ENCODE data around the gene KRTAP23-1. TPM values are rescaled to one million over a fixed set of nuclear protein-coding genes. Genes with fewer than 3 reads are reported as not detected.

Gene KRTAP23-1
- total RNA-seq, 2 experiments from 2014 or later: not detected

GRCh38 chr21:30337276-30337744 lies 11.1 kb downstream of the KRTAP23-1 start, which contains the start of gene KRTAP27-1:
TSS of gene KRTAP27-1 (minus strand) at chr21:30337694. CDS start at chr21:30337668, 26 bp downstream.
- no peak for ATAC-seq
- no peaks in the 10 kb centered on the region for H3K9me3 Mint-ChIP-seq (ENCODE audit: low read depth)
- CTCF ChIA-PET: no interaction called here
- no peak within 1 kb of the TSS for H3K27ac Mint-ChIP-seq
- no peak within 1 kb of the TSS for H3K4me3 Mint-ChIP-seq
- no peaks in the 10 kb centered on the region for H3K4me1 Mint-ChIP-seq
- no peaks in the 10 kb centered on the region for H3K36me3 Mint-ChIP-seq
- H3K27me3 Mint-ChIP-seq: no peaks in the 10 kb centered on the region
- DNase-seq: no peak

GRCh38 chr21:30336596-30336995 lies 11.8 kb downstream of the KRTAP23-1 start:
- CTCF ChIA-PET: no interaction called here

DNA sequence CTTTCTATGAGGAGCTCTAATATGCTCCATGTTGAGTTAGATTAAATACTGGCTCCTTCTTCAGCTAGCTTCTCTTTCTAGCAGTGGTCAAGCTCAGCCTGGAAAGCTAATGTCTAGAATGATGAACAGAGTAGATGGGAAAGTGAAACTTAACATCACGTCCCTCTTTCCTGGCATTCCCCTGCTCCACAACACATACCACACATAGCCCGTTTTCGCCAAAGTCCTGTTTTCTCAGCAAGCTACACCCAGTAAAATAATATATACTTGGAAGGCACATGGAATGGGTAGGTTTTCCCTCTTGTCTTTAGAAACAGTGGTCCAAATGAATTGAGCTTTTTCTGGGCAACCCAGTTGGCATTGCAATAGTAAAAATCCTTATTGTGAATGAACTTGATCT lies 14.7 kb downstream of the KRTAP23-1 start:
- H3K4me1 Mint-ChIP-seq: no peaks in the 10 kb centered on the region
- H3K36me3 Mint-ChIP-seq: no peaks in the 10 kb centered on the region
- CTCF ChIA-PET: no interaction called here
- DNase-seq: no peak
- H3K27me3 Mint-ChIP-seq: no peaks in the 10 kb centered on the region
- H3K4me3 Mint-ChIP-seq: no peak overlapping the region
- no peak for ATAC-seq
- no peaks in the 10 kb centered on the region for H3K9me3 Mint-ChIP-seq (ENCODE audit: low read depth)
- no peak overlapping the region for H3K27ac Mint-ChIP-seq

More at GRCh38 chr21:30336596-30336995, 11.8 kb downstream of the KRTAP23-1 start:
- Mint-ChIP-seq H3K4me1 (no peaks in the 10 kb centered on the region), H3K27me3 (no peaks in the 10 kb centered on the region), H3K36me3 (no peaks in the 10 kb centered on the region), H3K4me3 (no peak overlapping the region), H3K27ac (no peak overlapping the region), H3K9me3 (ENCODE audit: low read depth) (no peaks in the 10 kb centered on the region)
- ATAC-seq: no peak
- DNase-seq: no peak

DNA sequence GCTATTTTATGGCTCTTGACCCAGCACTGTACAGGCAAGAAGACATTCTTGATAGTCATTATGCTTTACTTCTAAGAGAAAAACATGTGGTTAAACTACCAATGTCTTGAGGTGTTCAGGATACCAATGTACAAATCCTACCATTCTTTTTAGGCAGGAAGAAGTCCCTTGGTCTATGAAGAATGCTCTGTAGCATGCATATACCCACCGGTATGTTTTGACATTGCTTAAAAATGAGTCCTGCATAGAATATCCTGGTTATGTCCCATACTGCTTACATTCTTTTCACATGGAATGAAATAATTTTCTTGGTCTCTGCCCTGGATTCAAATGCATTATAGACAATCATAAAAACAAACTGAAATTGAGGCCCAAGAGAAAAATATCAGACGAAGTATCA lies 15.7 kb downstream of the KRTAP23-1 start:
- no peak for ATAC-seq
- CTCF ChIA-PET: no interaction called here
- Mint-ChIP-seq H3K36me3 (no peaks in the 10 kb centered on the region), H3K9me3 (ENCODE audit: low read depth) (no peaks in the 10 kb centered on the region), H3K4me3 (no peak overlapping the region), H3K4me1 (no peaks in the 10 kb centered on the region), H3K27me3 (no peaks in the 10 kb centered on the region), H3K27ac (no peak overlapping the region)
- no peak for DNase-seq

DNA sequence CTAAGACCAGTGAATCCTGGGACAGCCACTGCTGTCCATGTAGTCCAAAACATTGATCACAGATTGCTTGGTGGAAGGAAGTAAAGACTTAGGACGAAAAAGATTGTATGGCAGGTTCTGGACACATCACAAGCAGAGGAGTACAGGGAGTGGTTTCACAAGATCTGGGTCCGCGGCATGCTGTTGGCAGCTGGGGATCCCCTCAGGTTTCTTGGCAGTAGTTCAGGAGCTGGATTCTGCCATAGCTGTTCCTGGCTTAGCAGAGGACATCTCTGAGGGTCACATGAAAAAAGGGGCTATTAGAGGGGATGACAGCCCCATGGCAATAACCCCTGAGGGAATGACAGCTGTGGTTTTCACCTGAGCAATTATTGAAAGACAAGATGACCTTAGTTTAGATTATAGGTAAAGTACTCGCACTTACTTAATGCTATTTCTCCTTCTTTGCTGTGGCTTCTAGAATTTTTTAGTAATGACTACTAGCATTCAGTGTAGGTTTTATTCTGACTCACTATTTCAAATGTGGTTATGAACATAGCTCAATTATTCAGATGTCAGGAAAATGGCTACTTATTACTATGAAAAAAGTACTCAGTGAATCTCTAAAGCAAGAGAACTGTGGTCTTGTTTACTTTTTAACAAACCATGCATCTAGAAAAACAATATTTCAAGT lies 19.1 kb downstream of the KRTAP23-1 start:
- DNase-seq (no peak), ATAC-seq (no peak)
- no peaks in the 10 kb centered on the region for H3K36me3 Mint-ChIP-seq
- no peaks in the 10 kb centered on the region for H3K9me3 Mint-ChIP-seq (ENCODE audit: low read depth)
- H3K27me3 Mint-ChIP-seq: no peaks in the 10 kb centered on the region
- CTCF ChIA-PET: no interaction called here
- no peak overlapping the region for H3K27ac Mint-ChIP-seq
- no peak overlapping the region for H3K4me3 Mint-ChIP-seq
- no peaks in the 10 kb centered on the region for H3K4me1 Mint-ChIP-seq

DNA sequence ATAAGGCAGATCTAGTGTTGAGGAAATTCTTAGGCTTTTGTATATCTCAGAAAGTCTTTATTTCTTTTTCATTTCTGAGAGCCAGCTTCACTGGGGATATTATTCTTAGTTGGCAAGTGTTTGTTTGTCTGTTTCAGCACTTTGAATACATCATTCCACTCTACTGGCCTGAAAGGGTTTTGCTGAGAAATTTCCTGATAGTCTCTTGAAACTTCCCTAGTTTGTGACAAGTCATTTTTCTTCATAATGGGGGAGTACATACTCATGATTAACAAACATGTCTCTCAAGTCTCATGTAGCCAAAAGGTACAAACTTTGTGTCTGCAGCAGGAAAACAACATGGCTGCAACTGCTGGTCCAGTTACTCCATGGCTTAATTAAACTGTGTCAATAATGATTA lies 22.0 kb downstream of the KRTAP23-1 start:
- Mint-ChIP-seq H3K36me3 (no peaks in the 10 kb centered on the region), H3K4me1 (no peaks in the 10 kb centered on the region), H3K9me3 (ENCODE audit: low read depth) (no peaks in the 10 kb centered on the region), H3K27me3 (no peaks in the 10 kb centered on the region), H3K4me3 (no peak overlapping the region), H3K27ac (no peak overlapping the region)
- ATAC-seq (no peak), DNase-seq (no peak)
- CTCF ChIA-PET: no interaction called here

- Mint-ChIP-seq H3K27ac (no peak within 1 kb of the TSS), H3K36me3 (no peaks in the 10 kb centered on the region), H3K4me3 (no peak within 1 kb of the TSS), H3K9me3 (ENCODE audit: low read depth) (no peaks in the 10 kb centered on the region), H3K27me3 (no peaks in the 10 kb centered on the region), H3K4me1 (no peaks in the 10 kb centered on the region)
- CTCF ChIA-PET: no interaction called here
- DNase-seq (no peak), ATAC-seq (no peak)
Observed at GRCh38 chr21:30320215-30320614, 28.2 kb downstream of the KRTAP23-1 start, which contains the start of gene KRTAP26-1. TSS of gene KRTAP26-1 (minus strand) at chr21:30320315. CDS start at chr21:30320035, 280 bp downstream.

GRCh38 chr21:30315701-30316100 lies 32.7 kb downstream of the KRTAP23-1 start:
- no peaks in the 10 kb centered on the region for H3K4me1 Mint-ChIP-seq
- no peaks in the 10 kb centered on the region for H3K9me3 Mint-ChIP-seq (ENCODE audit: low read depth)
- ATAC-seq (no peak), DNase-seq (no peak)
- H3K36me3 Mint-ChIP-seq: no peaks in the 10 kb centered on the region
- H3K4me3 Mint-ChIP-seq: no peak overlapping the region
- no peak overlapping the region for H3K27ac Mint-ChIP-seq
- no peaks in the 10 kb centered on the region for H3K27me3 Mint-ChIP-seq
- CTCF ChIA-PET: no interaction called here

GRCh38 chr21:30306884-30307283 lies 41.5 kb downstream of the KRTAP23-1 start:
- Mint-ChIP-seq H3K27me3 (no peaks in the 10 kb centered on the region), H3K36me3 (no peaks in the 10 kb centered on the region), H3K27ac (no peak overlapping the region), H3K4me3 (no peak overlapping the region), H3K9me3 (ENCODE audit: low read depth) (no peaks in the 10 kb centered on the region), H3K4me1 (no peaks in the 10 kb centered on the region)
- DNase-seq (no peak), ATAC-seq (no peak)
- CTCF ChIA-PET: interaction anchor here (0.6 kb wide), 1 partner anchor 155 kb away, joined by 3 read pairs; no protein-coding TSS in a partner anchor

DNA sequence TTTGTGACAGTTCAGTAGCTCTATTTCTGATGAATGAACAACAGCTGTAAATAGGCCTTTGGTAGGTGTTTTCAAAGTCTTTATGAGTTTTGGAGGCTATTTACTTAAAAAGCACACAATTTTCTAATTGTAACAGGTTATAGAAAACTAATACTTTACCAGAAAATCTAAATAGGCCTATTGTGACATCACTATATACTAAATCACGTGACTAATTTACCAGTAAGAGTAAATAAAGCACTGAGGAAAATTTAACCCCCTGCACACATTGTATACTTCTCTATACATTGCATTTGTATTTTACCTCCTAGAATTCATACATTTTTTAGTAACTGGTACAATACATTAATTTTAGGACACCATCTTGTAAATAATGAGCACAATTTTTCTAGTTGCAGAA lies 43.3 kb downstream of the KRTAP23-1 start:
- Mint-ChIP-seq H3K27me3 (no peaks in the 10 kb centered on the region), H3K4me3 (no peak overlapping the region), H3K36me3 (no peaks in the 10 kb centered on the region), H3K4me1 (no peaks in the 10 kb centered on the region), H3K27ac (no peak overlapping the region), H3K9me3 (ENCODE audit: low read depth) (no peaks in the 10 kb centered on the region)
- DNase-seq (no peak), ATAC-seq (no peak)
- CTCF ChIA-PET: no interaction called here

Small RNAs within 50 kb of the gene (microRNA-seq; reads per million reads assigned to microRNA genes)
- gene MIR4327: not detected

Other genes starting within 250 kb of the KRTAP23-1 start
- gene CLDN17, start 181.8 kb downstream of the KRTAP23-1 start, total RNA-seq: not detected
- gene CLDN8, start 132.5 kb downstream of the KRTAP23-1 start, total RNA-seq: not detected
- gene KRTAP24-1, start 65.7 kb downstream of the KRTAP23-1 start, total RNA-seq: not detected
- not detected for gene KRTAP25-1, start 59.1 kb downstream of the KRTAP23-1 start, total RNA-seq
- gene KRTAP26-1, start 28.3 kb downstream of the KRTAP23-1 start, total RNA-seq: not detected
- not detected for gene KRTAP27-1, start 10.9 kb downstream of the KRTAP23-1 start, total RNA-seq
- not detected for gene KRTAP13-2, start 23.7 kb upstream of the KRTAP23-1 start, total RNA-seq
- not detected for gene KRTAP13-1, start 47.4 kb upstream of the KRTAP23-1 start, total RNA-seq
- gene KRTAP13-3, start 77.3 kb upstream of the KRTAP23-1 start, total RNA-seq: not detected
- gene KRTAP13-4, start 81.6 kb upstream of the KRTAP23-1 start, total RNA-seq: not detected
- gene KRTAP15-1, start 91.7 kb upstream of the KRTAP23-1 start, total RNA-seq: not detected
- not detected for gene KRTAP19-1, start 131.8 kb upstream of the KRTAP23-1 start, total RNA-seq
- gene KRTAP19-2, start 138.8 kb upstream of the KRTAP23-1 start, total RNA-seq: not detected
- not detected for gene KRTAP19-3, start 143.4 kb upstream of the KRTAP23-1 start, total RNA-seq
- not detected for gene KRTAP19-4, start 148.6 kb upstream of the KRTAP23-1 start, total RNA-seq
- gene KRTAP19-5, start 153.5 kb upstream of the KRTAP23-1 start, total RNA-seq: not detected
- not detected for gene KRTAP19-6, start 193.3 kb upstream of the KRTAP23-1 start, total RNA-seq
- not detected for gene KRTAP19-7, start 212.7 kb upstream of the KRTAP23-1 start, total RNA-seq
- not detected for gene KRTAP22-2, start 241.8 kb upstream of the KRTAP23-1 start, total RNA-seq
- not detected for gene KRTAP6-3, start 243.8 kb upstream of the KRTAP23-1 start, total RNA-seq